ENCODE results near the gene EDEM1. TPM values are rescaled to one million over a fixed set of nuclear protein-coding genes. Genes with fewer than 3 reads are reported as not detected.

Gene EDEM1
- total RNA-seq, 1 experiment from 2014 or later = 51.3 TPM

GRCh38 chr3:5198986-5199731 lies 11.7 kb downstream of the EDEM1 start:
- Mint-ChIP-seq H3K9me3 (ENCODE audit: unreplicated experiment) (no peaks in the 10 kb centered on the region), H3K27ac (ENCODE audit: unreplicated experiment) (peak overlapping the region; percentile 46), H3K36me3 (ENCODE audit: insufficient read depth, unreplicated experiment) (peaks cover 78% of the 10 kb centered on the region), H3K27me3 (ENCODE audit: insufficient read depth, unreplicated experiment) (no peaks in the 10 kb centered on the region), H3K4me3 (ENCODE audit: unreplicated experiment) (no peak overlapping the region), H3K4me1 (ENCODE audit: low read depth, unreplicated experiment) (peaks cover 26% of the 10 kb centered on the region)
- ChIA-PET CTCF (no interaction called here), POLR2A (interaction anchor here (0.6 kb wide), 1 partner anchor 230 kb away, joined by 4 read pairs; no protein-coding TSS in a partner anchor)
- no peak for DNase-seq
- no peaks in the 10 kb centered on the region for H3K9me3 ChIP-seq
- no TSS peak for BruUV-seq (replicated peaks)
- no peak for TF ChIP-seq CTCF (IDR thresholded peaks at IDR 0.05; ENCODE audit: insufficient read depth in 1 of 2, low read depth in 1 of 2, low read length in 1 of 2, severe bottlenecking in 1 of 2, unreplicated experiment in 1 of 2)
- peaks cover 27% of the 10 kb centered on the region for H3K4me1 ChIP-seq
- H3K4me3 ChIP-seq (ENCODE audit: low read depth, low read length) = no peak overlapping the region
- peaks cover 3% of the 10 kb centered on the region for H3K36me3 ChIP-seq (ENCODE audit: control insufficient read depth, insufficient read depth, low read length)
- intact Hi-C loops (cut with micrococcal nuclease; ENCODE audit: unreplicated experiment) = no loop called here
- H3K27me3 ChIP-seq (replicated peaks; ENCODE audit: control insufficient read depth, insufficient read depth, low read length) = no peaks in the 10 kb centered on the region

- POLR2A ChIA-PET = no interaction called here
- Histone ChIP-seq H3K36me3 (ENCODE audit: control insufficient read depth, insufficient read depth, low read length) (peaks cover 8% of the 10 kb centered on the region), H3K4me3 (ENCODE audit: low read depth, low read length) (no peak overlapping the region), H3K27me3 (replicated peaks; ENCODE audit: control insufficient read depth, insufficient read depth, low read length) (no peaks in the 10 kb centered on the region), H3K4me1 (peaks cover 11% of the 10 kb centered on the region), H3K9me3 (no peaks in the 10 kb centered on the region)
- intact Hi-C loops (cut with micrococcal nuclease; ENCODE audit: unreplicated experiment) = no loop called here
- H3K36me3 Mint-ChIP-seq (ENCODE audit: insufficient read depth, unreplicated experiment) = peaks cover 91% of the 10 kb centered on the region
- no peak overlapping the region for H3K27ac Mint-ChIP-seq (ENCODE audit: unreplicated experiment)
- BruUV-seq (replicated peaks) = no TSS peak
- H3K4me3 Mint-ChIP-seq (ENCODE audit: unreplicated experiment) = no peak overlapping the region
- no peaks in the 10 kb centered on the region for H3K27me3 Mint-ChIP-seq (ENCODE audit: insufficient read depth, unreplicated experiment)
- H3K9me3 Mint-ChIP-seq (ENCODE audit: unreplicated experiment) = no peaks in the 10 kb centered on the region
- TF ChIP-seq CTCF (IDR thresholded peaks at IDR 0.05; ENCODE audit: insufficient read depth in 1 of 2, low read depth in 1 of 2, low read length in 1 of 2, severe bottlenecking in 1 of 2, unreplicated experiment in 1 of 2) = no peak
- CTCF ChIA-PET = no interaction called here
- peaks cover 14% of the 10 kb centered on the region for H3K4me1 Mint-ChIP-seq (ENCODE audit: low read depth, unreplicated experiment)
- DNase-seq = no peak
These were observed 14.0 kb downstream of the EDEM1 start for GRCh38 chr3:5201536-5201935.

GRCh38 chr3:5202222-5202621 lies 14.7 kb downstream of the EDEM1 start:
- peaks cover 91% of the 10 kb centered on the region for H3K36me3 Mint-ChIP-seq (ENCODE audit: insufficient read depth, unreplicated experiment)
- no peak overlapping the region for H3K4me3 Mint-ChIP-seq (ENCODE audit: unreplicated experiment)
- no peak for DNase-seq
- intact Hi-C loops (cut with micrococcal nuclease; ENCODE audit: unreplicated experiment) = no loop called here
- no peak overlapping the region for H3K27ac Mint-ChIP-seq (ENCODE audit: unreplicated experiment)
- peaks cover 7% of the 10 kb centered on the region for H3K4me1 Mint-ChIP-seq (ENCODE audit: low read depth, unreplicated experiment)
- no TSS peak for BruUV-seq (replicated peaks)
- peaks cover 5% of the 10 kb centered on the region for H3K4me1 ChIP-seq
- peaks cover 8% of the 10 kb centered on the region for H3K36me3 ChIP-seq (ENCODE audit: control insufficient read depth, insufficient read depth, low read length)
- H3K9me3 ChIP-seq = no peaks in the 10 kb centered on the region
- H3K27me3 Mint-ChIP-seq (ENCODE audit: insufficient read depth, unreplicated experiment) = no peaks in the 10 kb centered on the region
- no peak overlapping the region for H3K4me3 ChIP-seq (ENCODE audit: low read depth, low read length)
- H3K27me3 ChIP-seq (replicated peaks; ENCODE audit: control insufficient read depth, insufficient read depth, low read length) = no peaks in the 10 kb centered on the region
- TF ChIP-seq CTCF (IDR thresholded peaks at IDR 0.05; ENCODE audit: insufficient read depth in 1 of 2, low read depth in 1 of 2, low read length in 1 of 2, severe bottlenecking in 1 of 2, unreplicated experiment in 1 of 2) = no peak
- CTCF ChIA-PET = interaction anchor here (0.6 kb wide), 1 partner anchor 17 kb away, joined by 3 read pairs; no protein-coding TSS in a partner anchor
- POLR2A ChIA-PET = no interaction called here
- H3K9me3 Mint-ChIP-seq (ENCODE audit: unreplicated experiment) = no peaks in the 10 kb centered on the region

Measured in Caco-2 (cell line).